ENCODE data around the gene LST1.

LST1 gene

GRCh38 chr6:31586008-31586407, at the start of gene LST1:
LST1 (plus strand) TSS chr6:31586277; CDS start chr6:31587300, 1,023 bp downstream.
- DNase-seq (ENCODE audit: low spot score): no peak

- DNase-seq (ENCODE audit: low spot score): no peak
Observed at GRCh38 chr6:31538805-31539400, 47.2 kb upstream of the LST1 start.

GRCh38 chr6:31540640-31541039, 45.4 kb upstream of the LST1 start:
- DNase-seq (ENCODE audit: low spot score): no peak

- peak; percentile 62 for DNase-seq (ENCODE audit: low spot score)
Observed at GRCh38 chr6:31541059-31541657, 44.9 kb upstream of the LST1 start.

- peak; percentile 96 for DNase-seq (ENCODE audit: low spot score)
Observed at GRCh38 chr6:31541658-31542521, 44.2 kb upstream of the LST1 start, which contains the start of gene DDX39B. DDX39B (minus strand) TSS chr6:31542003; CDS start chr6:31540532, 1,471 bp downstream.

- DNase-seq (ENCODE audit: low spot score): no peak
Observed at GRCh38 chr6:31543639-31544038, 42.4 kb upstream of the LST1 start.

- DNase-seq (ENCODE audit: low spot score): no peak
Observed at GRCh38 chr6:31544676-31545075, 41.4 kb upstream of the LST1 start.

GRCh38 chr6:31545291-31545690, 40.8 kb upstream of the LST1 start:
- no peak for DNase-seq (ENCODE audit: low spot score)

GRCh38 chr6:31546339-31546957, 39.6 kb upstream of the LST1 start, which contains the start of gene ATP6V1G2:
ATP6V1G2 (minus strand) TSS chr6:31546608; CDS start chr6:31546559, 49 bp downstream.
- DNase-seq (ENCODE audit: low spot score): peak; percentile 82

GRCh38 chr6:31546958-31547726, 38.9 kb upstream of the LST1 start, which contains the start of gene NFKBIL1:
NFKBIL1 (plus strand) TSS chr6:31547608; CDS start chr6:31547695, 87 bp downstream.
- DNase-seq (ENCODE audit: low spot score): peak; percentile 90

- DNase-seq (ENCODE audit: low spot score): no peak
Observed at GRCh38 chr6:31547727-31548543, 38.1 kb upstream of the LST1 start.

GRCh38 chr6:31548544-31548873, 37.6 kb upstream of the LST1 start:
- DNase-seq (ENCODE audit: low spot score): no peak

GRCh38 chr6:31551371-31551770, 34.7 kb upstream of the LST1 start:
- peak; percentile 82 for DNase-seq (ENCODE audit: low spot score)

GRCh38 chr6:31556307-31556706, 29.8 kb upstream of the LST1 start:
- no peak for DNase-seq (ENCODE audit: low spot score)

GRCh38 chr6:31557443-31558317, 28.4 kb upstream of the LST1 start:
- no peak for DNase-seq (ENCODE audit: low spot score)

GRCh38 chr6:31558318-31558625, 27.8 kb upstream of the LST1 start:
- no peak for DNase-seq (ENCODE audit: low spot score)

GRCh38 chr6:31558631-31559500, 27.2 kb upstream of the LST1 start:
- peak; percentile 70 for DNase-seq (ENCODE audit: low spot score)

GRCh38 chr6:31559606-31559957, 26.5 kb upstream of the LST1 start:
- DNase-seq (ENCODE audit: low spot score): no peak
